GM18507 (cell line): Measurements from ENCODE around the gene DENND11.
A peak's percentile ranks its signal among the peaks of the same experiment; 100 is the strongest.

Experiments
- DNase-seq: peaks from one replicate; pipeline ENCODE4 v3.0.0; 2011; ENCODE audit warnings: low read depth; ENCODE audit not compliant: insufficient read length; ENCODE audit errors: extremely low spot score
- FAIRE-seq: peaks from 2 replicates; lab custom pipeline; 2011; peaks lifted over from hg19 to GRCh38; lab: Jason Lieb, UNC

DENND11 gene

GRCh38 chr7:141659501-141659900 is 42.5 kb downstream of the DENND11 start:
- FAIRE-seq, result no peak

DNA sequence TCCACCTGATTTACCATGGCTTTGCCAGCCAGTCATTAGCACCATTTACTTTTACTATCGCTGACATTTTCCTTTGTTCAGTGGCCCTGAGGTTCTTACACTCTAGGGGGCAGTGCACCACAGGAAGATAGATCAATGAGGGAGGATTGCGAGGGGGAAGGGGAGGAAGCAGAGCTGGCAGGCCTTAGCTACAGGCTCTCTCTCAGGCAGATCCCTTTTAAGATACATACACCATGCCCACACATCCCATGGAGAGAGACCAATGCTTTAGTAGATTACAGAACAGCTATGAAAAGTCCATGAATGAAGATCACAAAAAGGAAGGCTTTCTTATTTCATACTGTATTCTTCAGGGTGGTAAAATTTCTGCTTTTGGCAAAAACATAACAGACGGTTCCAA is 47.4 kb downstream of the DENND11 start:
- FAIRE-seq, result peak; percentile 94
- peak; percentile 33 for DNase-seq

More at GRCh38 chr7:141659501-141659900, 42.5 kb downstream of the DENND11 start:
- no peak for DNase-seq

- DNase-seq, result no peak
- FAIRE-seq, result no peak
Observed at GRCh38 chr7:141652691-141653090, 49.3 kb downstream of the DENND11 start.
